ENCODE results near the gene FAM186B. TPM values are rescaled to one million over a fixed set of nuclear protein-coding genes. Genes with fewer than 3 reads are reported as not detected.

Gene FAM186B
- total and polyA plus RNA-seq, 2 of the 13 experiments (the other 11 are each of a cell fraction or from before 2014, with no cell fraction given), result 0.07 to 0.20 TPM

- TF ChIP-seq HNF1A (IDR thresholded peaks at IDR 0.05; ENCODE audit: low read depth) (no peak), HNF1A (CRISPR knock-in tag; IDR thresholded peaks at IDR 0.05; ENCODE audit: borderline replicate concordance) (no peak)
These were observed 61.3 kb downstream of the FAM186B start (continued) for GRCh38 chr12:49543914-49544815.

DNA sequence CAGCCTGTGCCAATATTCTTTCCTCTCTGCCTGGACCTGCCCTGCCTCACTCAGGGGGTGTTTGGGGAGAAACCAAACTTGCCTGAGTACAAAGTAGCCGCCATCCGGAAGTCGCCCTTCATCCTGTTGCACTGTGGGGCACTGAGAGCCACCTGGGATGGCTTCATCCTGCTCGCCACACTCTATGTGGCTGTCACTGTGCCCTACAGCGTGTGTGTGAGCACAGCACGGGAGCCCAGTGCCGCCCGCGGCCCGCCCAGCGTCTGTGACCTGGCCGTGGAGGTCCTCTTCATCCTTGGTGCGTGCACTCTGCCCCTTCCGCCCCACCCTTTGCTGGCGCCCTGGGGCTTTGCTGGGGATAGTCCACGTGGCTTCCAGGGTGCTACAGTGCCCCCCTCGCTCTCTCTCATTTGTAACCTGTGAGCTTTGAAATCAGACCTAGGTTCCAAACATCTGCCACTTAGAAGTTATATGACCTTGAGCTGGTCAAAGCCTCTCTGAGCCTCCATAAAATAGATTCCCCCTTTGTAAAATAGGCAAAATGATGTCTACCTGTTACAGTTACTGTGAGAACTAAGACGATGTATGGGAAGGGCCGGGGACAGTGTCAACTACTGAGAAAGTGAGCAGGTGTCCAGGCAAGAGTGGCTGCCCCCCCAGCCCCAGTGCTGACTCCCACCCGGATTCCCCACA, 62.1 kb downstream of the FAM186B start:
- BruUV-seq (replicated peaks), result no TSS peak
- no CpG with 5 or more reads among the region's 20 CpGs for WGBS (ENCODE audit: low lambda C conversion rate)
- ChIA-PET POLR2A (no interaction called here), CTCF (ENCODE audit: low intra/inter-chr PET ratio, low total read pairs) (no interaction called here)
- H3K4me3 ChIP-seq (replicated peaks in 1 of 3; ENCODE audit: insufficient read depth in 1 of 3, low read depth in 2 of 3, low read length in 3 of 3), result peak overlapping the region; percentile 25 to 70 (median 38)
- FAIRE-seq, result no peak
- no peak overlapping the region for H2AFZ ChIP-seq (ENCODE audit: low read length)
- peaks cover 6 to 28% of the 10 kb centered on the region in 2 experiments for H3K27me3 ChIP-seq (ENCODE audit: control insufficient read depth in 1 of 2, insufficient read depth in 2 of 2, low read length in 2 of 2)
- no peaks in the 10 kb centered on the region for H3K36me3 ChIP-seq (replicated peaks in 1 of 2; ENCODE audit: control insufficient read depth in 1 of 2, insufficient read depth in 2 of 2, low read length in 2 of 2)
- ATAC-seq, result peak; percentile 25
- H3K9me3 ChIP-seq (ENCODE audit: low read length), result no peaks in the 10 kb centered on the region
- in situ Hi-C loops (cut with HindIII; ENCODE audit: extremely low pct_ligation_motif_present, low pct_unique_long_range_greater_than_20kb), result no loop called here
- peak overlapping the region; percentile 83 for H3K4me2 ChIP-seq (ENCODE audit: low read depth, low read length)
- no peak overlapping the region for H3K27ac ChIP-seq (ENCODE audit: extremely low read length, insufficient read depth, low read length)
- H3K4me1 ChIP-seq (ENCODE audit: insufficient read depth, low read length), result peaks cover 87% of the 10 kb centered on the region
- intact Hi-C loops (cut with micrococcal nuclease; ENCODE audit: unreplicated experiment), result no loop called here
- H3K79me2 ChIP-seq (ENCODE audit: insufficient read depth, low read length), result no peaks in the 10 kb centered on the region
- H4K20me1 ChIP-seq (ENCODE audit: insufficient read depth, low read length), result no peaks in the 10 kb centered on the region
- no peak for DNase-seq (ENCODE audit: low spot score)
- no peak overlapping the region for H3K9ac ChIP-seq (ENCODE audit: insufficient read depth, low read depth, low read length)
- TF ChIP-seq ZNF572 (CRISPR knock-in tag; IDR thresholded peaks at IDR 0.05) (no peak), MTERF4 (CRISPR knock-in tag; IDR thresholded peaks at IDR 0.05) (no peak), RCOR2 (CRISPR knock-in tag; IDR thresholded peaks at IDR 0.05) (no peak), PTBP1 (IDR thresholded peaks at IDR 0.05; ENCODE audit: low read depth, low read length, poor library complexity, severe bottlenecking) (no peak), SMAD1 (CRISPR knock-in tag; IDR thresholded peaks at IDR 0.05; ENCODE audit: borderline replicate concordance, low read depth) (peak; percentile 64; the same call in 1 of the 2 replicates), GATAD2A (CRISPR knock-in tag; IDR thresholded peaks at IDR 0.05) (peak; percentile 24; the same call in 1 of the 2 replicates), ZNF530 (CRISPR knock-in tag; IDR thresholded peaks at IDR 0.05; ENCODE audit: low read depth) (no peak), SAP130 (CRISPR knock-in tag; IDR thresholded peaks at IDR 0.05; ENCODE audit: low read depth) (0 out of 2 replicates have a peak, but pooled peaks have one; percentile 57), ZNF230 (CRISPR knock-in tag; IDR thresholded peaks at IDR 0.05) (no peak), ZNF263 (CRISPR knock-in tag; IDR thresholded peaks at IDR 0.05) (no peak), HDAC6 (IDR thresholded peaks at IDR 0.05; ENCODE audit: low read depth, low read length) (no peak), HNRNPLL (IDR thresholded peaks at IDR 0.05; ENCODE audit: low read depth, low read length, poor library complexity, severe bottlenecking) (peak; percentile 5), PCBP2 (optimal IDR thresholded peaks at IDR 0.05; ENCODE audit: low read depth, low read length, poor library complexity, severe bottlenecking) (no peak)
- TF ChIP-seq, protein P1, sequence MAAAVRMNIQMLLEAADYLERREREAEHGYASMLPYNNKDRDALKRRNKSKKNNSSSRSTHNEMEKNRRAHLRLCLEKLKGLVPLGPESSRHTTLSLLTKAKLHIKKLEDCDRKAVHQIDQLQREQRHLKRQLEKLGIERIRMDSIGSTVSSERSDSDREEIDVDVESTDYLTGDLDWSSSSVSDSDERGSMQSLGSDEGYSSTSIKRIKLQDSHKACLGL (CRISPR knock-in tag; IDR thresholded peaks at IDR 0.05), result 0 out of 2 replicates have a peak, but pooled peaks have one; percentile 54
